GM19351 (cell line): Measurements from ENCODE around the gene ADAMTSL4.
"Not testable (repeated sequence)": the region's sequence is repeated elsewhere in the genome, so short reads cannot be mapped to it uniquely, and the experiment has no call there.

ENCODE experiments used
- ATAC-seq: cut with Tn5 transposase; IDR thresholded peaks from one replicate; pipeline ENCODE4 v1.9.1; 2021; ENCODE audit warnings: mild to moderate bottlenecking, moderate library complexity; ENCODE audit not compliant: unreplicated experiment

Gene ADAMTSL4

GRCh38 chr1:150566589-150567340, 17.6 kb downstream of the ADAMTSL4 start:
- no peak for ATAC-seq

GRCh38 chr1:150567341-150567716, 18.1 kb downstream of the ADAMTSL4 start:
- ATAC-seq = peak; percentile 38

GRCh38 chr1:150567717-150568593, 18.7 kb downstream of the ADAMTSL4 start:
- peak; percentile 19 for ATAC-seq

GRCh38 chr1:150568594-150568966, 19.4 kb downstream of the ADAMTSL4 start:
- no peak for ATAC-seq

- no peak for ATAC-seq
Observed at GRCh38 chr1:150572918-150573647, 23.9 kb downstream of the ADAMTSL4 start.

- not testable (repeated sequence) for ATAC-seq
Observed at GRCh38 chr1:150573648-150574071, 24.5 kb downstream of the ADAMTSL4 start.

GRCh38 chr1:150574260-150575071, 25.3 kb downstream of the ADAMTSL4 start:
- ATAC-seq = no peak

- ATAC-seq = no peak
Observed at GRCh38 chr1:150575072-150575489, 25.9 kb downstream of the ADAMTSL4 start.

GRCh38 chr1:150575518-150576366, 26.5 kb downstream of the ADAMTSL4 start:
- ATAC-seq = no peak

GRCh38 chr1:150576367-150576711, 27.1 kb downstream of the ADAMTSL4 start:
- no peak for ATAC-seq

GRCh38 chr1:150576794-150577556, 27.8 kb downstream of the ADAMTSL4 start:
- ATAC-seq = no peak

- ATAC-seq = no peak
Observed at GRCh38 chr1:150577557-150578271, 28.5 kb downstream of the ADAMTSL4 start.

GRCh38 chr1:150578272-150579109, 29.3 kb downstream of the ADAMTSL4 start:
- ATAC-seq = no peak

- peak; percentile 86 for ATAC-seq
Observed at GRCh38 chr1:150579110-150579944, 30.1 kb downstream of the ADAMTSL4 start, which contains the start of gene MCL1. Gene MCL1, minus strand, starts transcription at chr1:150579610. Its CDS starts 80 bp downstream, at chr1:150579530.

- no peak for ATAC-seq
Observed at GRCh38 chr1:150579945-150580642, 30.9 kb downstream of the ADAMTSL4 start.

GRCh38 chr1:150580966-150581365, 31.8 kb downstream of the ADAMTSL4 start:
- not testable (repeated sequence) for ATAC-seq
